NCI-H446 treated with DMSO at 0.1 percent for 48 hours (cell line): ENCODE results near the gene NPB.

ENCODE experiments used
- DNase-seq: peaks from one replicate; lab custom pipeline; 2025; lab: John Stamatoyannopoulos, UW

The NPB gene

DNA sequence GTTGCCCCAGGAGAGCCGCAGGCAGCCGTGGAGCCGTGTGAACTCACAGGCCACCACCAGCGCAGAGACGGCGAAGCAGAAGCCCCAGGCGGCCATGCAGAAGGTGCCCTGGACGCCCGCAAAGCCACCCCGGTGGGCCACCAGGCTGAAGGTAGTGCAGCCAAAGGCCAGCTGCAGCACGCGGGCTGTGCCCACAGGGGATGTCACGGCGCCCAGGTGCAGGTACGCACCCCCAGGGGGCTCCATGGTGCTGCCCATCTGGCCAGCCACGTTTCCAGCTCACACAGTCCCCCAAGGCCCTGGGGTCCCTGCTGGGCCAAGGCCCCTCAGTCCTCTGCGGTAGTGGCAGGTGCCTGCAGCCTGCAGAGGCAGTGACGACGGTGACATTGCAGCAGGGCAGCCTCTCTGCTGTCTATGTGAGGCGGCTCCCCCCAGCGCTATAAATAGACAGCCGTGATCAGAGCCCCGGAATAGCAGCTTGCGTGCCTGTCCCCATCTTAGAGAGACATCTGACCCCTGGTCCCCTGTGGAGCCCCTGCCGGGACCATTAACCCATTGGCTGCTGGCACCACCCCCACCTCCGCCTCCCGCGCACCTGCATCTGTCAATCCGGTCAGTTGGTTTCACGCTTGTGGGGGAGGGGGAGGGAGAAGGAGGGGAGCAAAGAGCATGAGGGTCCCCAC is 39.6 kb downstream of the NPB start:
- DNase-seq = no peak

DNA sequence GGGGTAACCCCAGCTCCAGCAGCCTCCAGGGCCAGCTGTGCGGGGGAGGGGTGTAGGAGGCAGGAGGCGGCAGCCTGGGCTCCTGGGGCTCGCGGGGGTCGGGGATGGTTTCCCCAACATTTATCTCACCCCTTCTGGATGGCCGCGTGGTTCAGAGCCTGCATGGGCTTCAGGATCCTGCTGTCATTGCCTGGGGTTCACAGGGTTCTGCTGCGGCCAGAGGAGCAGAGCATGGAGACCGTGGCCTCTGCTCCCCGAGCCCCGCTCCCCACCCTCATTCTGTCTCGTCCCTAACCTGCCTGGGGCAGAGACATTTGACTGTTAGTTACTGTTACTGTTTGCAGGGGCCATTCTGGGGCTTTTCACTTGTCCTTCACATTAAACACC is 40.1 kb downstream of the NPB start:
- DNase-seq = no peak

DNA sequence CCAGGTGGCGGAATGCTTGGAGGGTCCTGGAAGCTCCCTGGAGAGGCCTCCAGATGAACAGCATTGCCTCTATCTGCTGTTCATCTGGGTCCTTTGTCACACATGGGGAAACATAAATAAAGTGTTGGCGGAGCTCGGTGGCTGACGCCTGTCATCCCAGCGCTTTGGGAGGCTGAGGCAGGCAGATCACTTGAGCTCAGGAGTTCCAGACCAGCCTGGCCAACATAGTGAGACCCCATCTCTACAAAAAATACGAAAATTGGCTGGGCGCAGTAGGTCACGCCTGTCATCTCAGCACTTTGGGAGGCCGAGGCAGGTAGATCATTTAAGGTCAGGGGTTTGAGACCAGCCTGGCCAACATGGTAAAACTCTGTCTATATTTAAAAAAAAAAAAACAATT is 42.8 kb downstream of the NPB start:
- no peak for DNase-seq

DNA sequence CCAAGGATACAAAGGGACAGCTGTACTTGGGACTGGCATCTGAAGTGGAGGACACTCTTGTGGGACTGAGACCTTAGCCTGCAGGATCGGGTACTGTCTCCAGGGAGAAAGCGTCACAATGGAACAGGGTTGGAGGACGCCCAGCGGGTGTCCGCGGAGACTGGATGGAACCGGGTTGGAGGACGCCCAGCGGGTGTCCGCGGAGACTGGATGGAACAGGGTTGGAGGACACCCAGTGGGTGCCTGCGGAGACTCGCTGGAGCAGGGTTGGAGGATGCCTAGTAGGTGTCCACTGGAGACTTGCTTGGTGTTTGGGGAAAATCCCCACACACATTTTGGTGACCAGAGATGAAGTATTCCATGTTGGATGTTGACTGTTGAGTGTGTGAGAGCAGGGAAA is 45.2 kb downstream of the NPB start, which contains the start of gene MYADML2:
Gene MYADML2, minus strand, starts transcription at position 45 of the 400 bp plus-strand sequence. CDS start 5,492 bp downstream, outside the sequence.
- DNase-seq = no peak

DNA sequence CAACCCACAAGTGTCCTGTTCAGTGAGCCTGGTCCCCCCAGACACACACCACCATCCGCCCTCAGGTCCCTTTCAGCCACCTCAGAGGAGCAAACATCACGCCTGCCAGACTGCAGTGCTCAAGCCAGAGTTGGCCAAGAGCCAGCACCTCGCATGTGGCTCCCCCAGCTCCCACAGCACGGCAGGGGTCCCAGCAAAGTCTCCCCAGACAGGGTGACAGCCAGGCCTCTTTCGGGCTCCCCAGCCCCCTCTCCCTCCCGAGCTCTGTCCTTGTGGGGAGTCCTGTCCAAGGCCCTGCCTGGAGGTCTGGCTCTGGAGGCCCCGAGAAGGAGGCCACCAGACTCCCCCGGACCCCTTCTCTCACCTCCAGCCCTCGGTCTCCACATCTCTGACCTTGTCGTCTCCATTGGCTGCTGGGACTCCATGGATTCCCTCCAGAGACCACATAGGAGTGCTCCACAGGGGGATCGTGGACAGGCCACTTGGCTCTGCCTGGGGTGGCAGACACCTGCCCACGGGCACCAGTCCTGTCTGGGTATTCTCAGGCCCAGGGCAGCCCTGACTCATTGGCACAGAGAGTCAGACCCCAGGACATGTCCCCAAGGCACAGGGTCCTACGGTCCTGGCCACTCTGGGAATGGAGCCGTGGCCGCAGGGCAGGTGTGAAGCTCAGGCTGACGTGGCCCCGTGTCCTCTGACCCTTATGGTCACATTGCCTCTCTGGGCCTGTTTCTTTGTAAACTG is 46.8 kb downstream of the NPB start:
- DNase-seq = no peak

DNA sequence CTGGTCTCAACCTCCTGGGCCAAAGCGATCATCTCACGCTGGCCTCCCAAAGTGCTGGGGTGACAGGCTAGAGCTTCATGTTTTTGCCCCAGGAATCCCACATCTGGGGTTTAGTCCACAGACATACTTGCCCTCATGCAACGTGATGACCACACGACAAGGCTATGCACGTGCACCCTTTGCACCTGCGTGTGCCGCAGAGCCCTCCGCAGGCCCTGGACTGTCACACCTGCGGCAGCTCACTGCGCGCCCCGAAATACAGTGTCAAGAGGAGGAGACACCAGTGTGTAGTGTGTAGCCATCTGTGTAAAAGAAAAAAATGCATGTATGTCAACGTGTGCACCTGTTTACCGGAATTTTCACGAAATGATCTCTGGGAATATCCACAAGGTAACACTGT is 48.5 kb downstream of the NPB start:
- no peak for DNase-seq

DNA sequence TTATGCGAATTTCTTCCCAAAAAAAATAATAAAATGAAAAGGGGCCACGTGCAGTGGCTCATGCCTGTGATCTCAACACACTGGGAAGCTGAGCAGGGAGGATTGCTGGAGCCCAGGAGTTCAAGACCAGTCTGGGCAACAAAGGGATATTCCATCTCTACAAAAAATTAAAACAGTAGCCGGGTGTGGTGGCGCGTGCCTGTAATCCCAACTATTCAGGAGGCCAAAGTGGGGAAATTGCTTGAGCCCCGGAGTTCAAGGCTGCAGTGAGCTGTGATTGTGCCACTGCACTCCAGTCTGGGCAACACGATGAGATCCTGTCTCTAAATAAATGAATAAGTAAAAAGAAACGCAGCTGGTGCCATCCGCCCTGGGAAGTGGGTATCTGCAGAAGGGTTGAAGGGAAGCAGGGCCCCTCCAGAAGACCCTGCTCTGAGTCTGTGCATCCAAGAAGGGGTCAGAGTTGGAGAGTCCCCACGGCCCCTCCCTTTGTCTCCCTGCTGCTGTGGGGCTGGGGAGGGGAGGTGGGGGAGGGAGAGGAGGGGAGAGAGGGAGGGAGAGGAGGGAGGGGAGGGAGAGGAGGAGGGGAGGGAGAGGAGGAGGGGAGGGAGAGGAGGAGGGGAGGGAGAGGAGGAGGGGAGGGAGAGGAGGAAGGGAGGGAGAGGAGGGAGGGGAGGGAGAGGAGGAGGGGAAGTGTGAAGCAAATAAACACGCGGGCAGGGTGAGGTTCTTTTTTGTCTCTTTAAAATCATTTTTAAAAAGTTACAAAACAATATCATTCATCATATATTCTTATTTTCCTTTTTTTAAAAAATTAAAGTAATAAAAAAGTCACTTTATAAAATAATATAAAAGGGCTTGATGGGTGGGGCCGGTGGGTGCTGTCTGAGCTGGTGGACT is 50.0 kb downstream of the NPB start:
- no peak for DNase-seq
